GM18507 (cell line): ENCODE results near the gene KLHL25.
"Not testable (repeated sequence)": the region's sequence is repeated elsewhere in the genome, so short reads cannot be mapped to it uniquely, and the experiment has no call there.

ENCODE experiments used
- DNase-seq: peaks from one replicate; pipeline ENCODE4 v3.0.0; 2011; ENCODE audit warnings: low read depth; ENCODE audit not compliant: insufficient read length; ENCODE audit errors: extremely low spot score
- FAIRE-seq: peaks from 2 replicates; lab custom pipeline; 2011; peaks lifted over from hg19 to GRCh38; lab: Jason Lieb, UNC

Gene KLHL25

GRCh38 chr15:85810075-85810474 is 15.3 kb upstream of the KLHL25 start:
- no peak for FAIRE-seq

GRCh38 chr15:85805420-85805819 is 10.7 kb upstream of the KLHL25 start:
- DNase-seq (no peak), FAIRE-seq (no peak)

More at GRCh38 chr15:85810075-85810474, 15.3 kb upstream of the KLHL25 start:
- DNase-seq: no peak

- DNase-seq (no peak), FAIRE-seq (no peak)
Measured at GRCh38 chr15:85804481-85805170, 9.9 kb upstream of the KLHL25 start.

- FAIRE-seq, DNase-seq: not testable (repeated sequence)
Measured at GRCh38 chr15:85802617-85803016, 7.9 kb upstream of the KLHL25 start.

- DNase-seq (no peak), FAIRE-seq (no peak)
Measured at GRCh38 chr15:85800478-85801123, 5.9 kb upstream of the KLHL25 start.

- DNase-seq: not testable (repeated sequence)
Measured at GRCh38 chr15:85796371-85796770, 1.6 kb upstream of the KLHL25 start.

GRCh38 chr15:85795337-85796305 is 896 bp upstream of the KLHL25 start:
- DNase-seq: no peak
- no peak for FAIRE-seq

More at GRCh38 chr15:85796371-85796770, 1.6 kb upstream of the KLHL25 start:
- not testable (repeated sequence) for FAIRE-seq

GRCh38 chr15:85793641-85794597 is 806 bp downstream of the KLHL25 start:
- FAIRE-seq: no peak
- DNase-seq: no peak

GRCh38 chr15:85792912-85793590 is 1.7 kb downstream of the KLHL25 start:
- DNase-seq (no peak), FAIRE-seq (no peak)

- no peak for DNase-seq
- no peak for FAIRE-seq
Measured at GRCh38 chr15:85792102-85792731, 2.5 kb downstream of the KLHL25 start.

- FAIRE-seq (no peak), DNase-seq (no peak)
Measured at GRCh38 chr15:85789496-85789875, 5.2 kb downstream of the KLHL25 start.

- no peak for DNase-seq
- no peak for FAIRE-seq
Measured at GRCh38 chr15:85788771-85789495, 5.8 kb downstream of the KLHL25 start.

- no peak for FAIRE-seq
Measured at GRCh38 chr15:85786781-85787114, 8.0 kb downstream of the KLHL25 start.

GRCh38 chr15:85785887-85786780 is 8.6 kb downstream of the KLHL25 start:
- no peak for DNase-seq
- no peak for FAIRE-seq

More at GRCh38 chr15:85786781-85787114, 8.0 kb downstream of the KLHL25 start:
- DNase-seq: no peak

- FAIRE-seq: no peak
- DNase-seq: no peak
Measured at GRCh38 chr15:85782064-85782463, 12.7 kb downstream of the KLHL25 start.

- DNase-seq (no peak), FAIRE-seq (no peak)
Measured at GRCh38 chr15:85781099-85781498, 13.6 kb downstream of the KLHL25 start.
